Breast epithelium (tissue), 4 donors: ENCODE results near the gene LIN28B. TPM values are rescaled to one million over a fixed set of nuclear protein-coding genes. Genes with fewer than 3 reads are reported as not detected.
"Not testable (repeated sequence)": the region's sequence is repeated elsewhere in the genome, so short reads cannot be mapped to it uniquely, and the experiment has no call there.

Source experiments
- DNase-seq, 2 donors: peaks; one replicate each; pipeline ENCODE4 v3.0.0-alpha.2; 2019; ENCODE audit warnings: low spot score in 2 of 2
- H3K27ac ChIP-seq, 2 donors: fragments of 200-600 bp; sonication (generic) in 1 of 2; one replicate each; pipeline ENCODE4 v1.5.1; 2016 to 2019; ENCODE audit warnings: mild to moderate bottlenecking in 1 of 2
- H3K27me3 ChIP-seq, 2 donors: fragments of 200-600 bp; sonication (generic) in 1 of 2; one replicate each; pipeline versions ENCODE4 v1.5.1 to v1.6.0; 2017 to 2019; ENCODE audit warnings: control low read depth in 1 of 2, mild to moderate bottlenecking in 1 of 2
- H3K36me3 ChIP-seq: fragments of 200-600 bp; one replicate; pipeline ENCODE4 v1.5.1; 2019
- H3K4me1 ChIP-seq, 2 donors: fragments of 200-600 bp; sonication (generic); one replicate each; pipeline ENCODE4 v1.5.1; 2016 to 2019; ENCODE audit warnings: control low read depth in 1 of 2
- H3K4me3 ChIP-seq, 3 donors: fragments of 200-600 bp; sonication (generic); 1 replicate in 2 of 3; 2 replicates in 1 of 3; pipeline ENCODE4 v1.5.1; 2016 to 2019; ENCODE audit warnings: mild to moderate bottlenecking in 3 of 3, moderate library complexity in 2 of 3
- H3K9me3 ChIP-seq, 2 donors: fragments of 200-600 bp; sonication (generic) in 1 of 2; one replicate each; pipeline ENCODE4 v1.5.1; 2016 to 2019; ENCODE audit warnings: control low read depth in 1 of 2
- CTCF ChIP-seq, 3 donors: fragments of 450-650 bp; IDR thresholded peaks; one replicate each; pipeline ENCODE4 v1.5.1; 2016 to 2017; ENCODE audit warnings: antibody characterized with exemption in 3 of 3, mild to moderate bottlenecking in 3 of 3, moderate library complexity in 3 of 3
- POLR2A ChIP-seq: fragments of 450-650 bp; IDR thresholded peaks from one replicate; pipeline ENCODE4 v1.6.1; 2016; ENCODE audit warnings: antibody characterized with exemption, mild to moderate bottlenecking, moderate library complexity
- POLR2AphosphoS5 ChIP-seq, 3 donors: sonication (generic); formaldehyde crosslinking; IDR thresholded peaks; one replicate each; pipeline ENCODE4 v1.6.1; 2017; ENCODE audit warnings: antibody characterized with exemption in 3 of 3
- intact Hi-C: fragments of 100-400 bp; cut with DNase I; formaldehyde crosslinking; loops from one replicate; pipeline ENCODE4 v1.15.1; 2023; ENCODE audit warnings: low total_unique reads
- total RNA-seq, 3 donors: library from RNA; depleted of rRNA; stranded (reverse); fragments of >200 nt; gene quantifications; one replicate each; pipeline ENCODE4 v1.1.0, GENCODE V29; 2016

Gene LIN28B
- total RNA-seq, 3 donors from 2014 or later: not detected

DNA sequence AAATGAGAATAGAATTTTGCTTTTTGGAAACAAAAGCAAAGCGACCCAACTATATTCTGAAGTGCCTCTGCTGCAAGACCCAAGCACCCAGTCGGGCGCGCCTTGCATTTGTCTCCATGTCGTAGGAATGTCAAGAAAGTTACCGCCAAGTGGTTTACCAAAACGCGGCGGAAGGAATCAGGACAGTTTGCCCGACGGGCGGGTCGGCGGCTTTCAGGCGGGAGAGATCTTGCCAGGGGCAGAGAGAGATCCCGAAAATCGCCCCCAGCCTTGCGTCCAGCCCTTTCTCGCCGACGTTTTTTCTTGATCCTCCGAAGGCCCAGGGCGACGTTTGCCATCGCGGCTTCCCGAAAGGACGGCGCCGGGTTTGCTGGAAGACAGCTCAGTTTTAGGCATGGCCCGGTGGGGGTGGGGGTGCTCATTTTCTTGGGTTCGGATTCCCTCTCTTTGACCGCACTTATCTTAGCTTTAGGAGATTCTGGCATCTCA is 4.0 kb upstream of the LIN28B start:
- Histone ChIP-seq H3K27ac (no peak overlapping the region), H3K4me1 (peaks cover 0 to 2% of the 10 kb centered on the region in 2 donors), H3K27me3 (peaks cover 0 to 80% of the 10 kb centered on the region in 2 donors), H3K36me3 (no peaks in the 10 kb centered on the region), H3K4me3 (no peak overlapping the region), H3K9me3 (no peaks in the 10 kb centered on the region)
- TF ChIP-seq CTCF (IDR thresholded peaks at IDR 0.05) (no peak), POLR2AphosphoS5 (IDR thresholded peaks at IDR 0.05) (no peak), POLR2A (no peak)
- DNase-seq: no peak
- intact Hi-C loops: no loop called here

DNA sequence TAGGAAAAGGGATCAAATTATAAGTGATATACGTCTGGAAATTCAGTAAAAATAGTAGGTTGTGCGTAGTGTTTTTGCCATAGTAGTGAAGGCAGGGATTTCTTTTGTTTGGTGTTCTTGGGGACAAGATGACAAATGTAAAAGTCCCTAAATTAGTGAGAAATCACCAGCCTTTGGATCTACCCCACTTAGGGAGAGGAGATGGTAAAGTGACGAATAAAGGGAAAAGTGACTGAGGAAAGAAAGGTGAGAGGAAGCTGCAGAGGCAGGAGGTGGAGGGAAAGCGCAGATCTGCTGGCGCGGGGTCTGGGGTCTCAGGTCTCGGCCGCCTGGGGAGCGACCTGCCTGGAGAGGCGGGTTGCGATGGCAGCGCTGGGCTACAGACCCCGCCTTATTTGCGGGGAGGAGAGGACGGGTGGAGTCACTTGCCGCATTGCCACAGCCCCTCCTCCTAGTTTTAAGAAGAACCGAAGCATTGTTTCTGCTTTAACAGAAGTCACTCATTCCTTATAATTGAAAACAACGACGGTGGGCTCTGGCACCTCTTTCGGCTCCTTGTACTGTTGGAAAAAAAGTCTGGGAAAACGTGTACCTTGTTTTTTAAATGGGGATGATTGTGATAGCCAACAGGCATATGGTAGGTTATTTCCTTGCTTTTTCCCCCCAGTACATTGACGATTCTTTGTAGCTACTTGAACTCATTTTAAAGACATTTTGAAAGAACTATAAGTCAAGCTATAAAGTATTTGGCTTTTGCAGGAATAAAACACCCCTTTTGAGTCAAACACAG is 3.3 kb upstream of the LIN28B start:
- H3K36me3 ChIP-seq, H3K9me3 ChIP-seq, DNase-seq, intact Hi-C loops, H3K4me3 ChIP-seq, H3K4me1 ChIP-seq, H3K27ac ChIP-seq: not testable (repeated sequence)
- H3K27me3 ChIP-seq: peaks cover 0 to 84% of the 10 kb centered on the region in 2 donors

- Histone ChIP-seq H3K4me3 (no peak overlapping the region), H3K4me1 (peaks cover 0 to 2% of the 10 kb centered on the region in 2 donors), H3K9me3 (no peaks in the 10 kb centered on the region), H3K27me3 (peaks cover 0 to 91% of the 10 kb centered on the region in 2 donors), H3K36me3 (no peaks in the 10 kb centered on the region), H3K27ac (no peak overlapping the region)
- DNase-seq: no peak
- intact Hi-C loops: no loop called here
- TF ChIP-seq POLR2A: no peak
- TF ChIP-seq POLR2AphosphoS5 (IDR thresholded peaks at IDR 0.05): no peak
- no peak for TF ChIP-seq CTCF (IDR thresholded peaks at IDR 0.05)
Measured at GRCh38 chr6:104954190-104954797, 2.6 kb upstream of the LIN28B start.

- Histone ChIP-seq H3K27me3 (peaks cover 0 to 95% of the 10 kb centered on the region in 2 donors), H3K4me1 (peaks cover 0 to 2% of the 10 kb centered on the region in 2 donors), H3K27ac (no peak overlapping the region), H3K9me3 (no peaks in the 10 kb centered on the region), H3K36me3 (no peaks in the 10 kb centered on the region), H3K4me3 (no peak overlapping the region)
- no peak for TF ChIP-seq POLR2AphosphoS5 (IDR thresholded peaks at IDR 0.05)
- TF ChIP-seq POLR2A: no peak
- intact Hi-C loops: no loop called here
- DNase-seq: no peak
Measured at GRCh38 chr6:104955491-104955890, 1.4 kb upstream of the LIN28B start.

DNA sequence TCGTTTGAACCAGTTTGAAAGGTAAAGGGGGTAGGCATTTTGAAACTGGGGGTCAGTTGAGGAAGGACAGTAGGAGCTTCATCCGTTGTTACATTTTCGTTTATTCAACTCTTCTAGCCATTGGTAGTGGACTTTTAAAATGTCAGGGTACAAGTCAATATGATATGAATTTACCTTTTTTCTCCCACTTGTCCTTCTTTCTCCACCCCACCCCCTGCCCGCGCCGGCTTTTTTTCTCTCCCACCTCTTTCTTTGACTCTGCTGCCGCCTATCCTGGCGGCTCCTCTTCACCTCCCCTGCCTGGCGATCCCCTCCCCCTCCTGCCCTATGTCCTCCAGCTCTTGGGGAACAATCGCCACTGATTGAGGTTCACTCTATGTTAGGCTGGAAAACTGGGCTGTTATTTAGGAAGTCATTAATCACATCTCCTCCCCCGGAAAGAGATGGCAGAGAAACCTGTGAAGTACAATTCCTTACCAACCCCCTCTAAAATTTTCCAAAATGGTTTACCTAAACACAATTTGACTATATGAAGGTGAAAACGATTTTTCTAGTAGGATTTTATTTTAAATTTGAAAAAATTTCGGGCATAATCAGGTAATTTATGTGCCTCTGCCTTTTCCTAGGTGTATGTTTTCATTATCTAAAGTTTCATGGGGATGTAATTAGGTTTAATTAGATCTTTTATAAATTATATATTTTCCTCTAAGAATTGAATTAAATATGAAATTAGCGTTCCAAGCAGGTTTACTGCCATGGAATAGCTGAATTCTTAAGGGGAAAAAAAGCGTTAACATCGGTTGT is 778 bp upstream of the LIN28B start:
- intact Hi-C loops: no loop called here
- peaks cover 0 to 89% of the 10 kb centered on the region in 2 donors for H3K27me3 ChIP-seq
- no peak overlapping the region for H3K4me3 ChIP-seq
- H3K36me3 ChIP-seq: no peaks in the 10 kb centered on the region
- H3K9me3 ChIP-seq: no peaks in the 10 kb centered on the region
- peaks cover 0 to 2% of the 10 kb centered on the region in 2 donors for H3K4me1 ChIP-seq
- H3K27ac ChIP-seq: no peak overlapping the region
- DNase-seq: no peak
- no peak for TF ChIP-seq CTCF (IDR thresholded peaks at IDR 0.05)
